ENCODE data around the gene FADS1. TPM values are rescaled to one million over a fixed set of nuclear protein-coding genes. Genes with fewer than 3 reads are reported as not detected.
A peak's percentile ranks its signal among the peaks of the same experiment; 100 is the strongest.

FADS1 gene
- polyA plus RNA-seq, 1 donor (not counting 4 experiments of a cell fraction or from before 2014, with no cell fraction given) = 34.0 TPM

DNA sequence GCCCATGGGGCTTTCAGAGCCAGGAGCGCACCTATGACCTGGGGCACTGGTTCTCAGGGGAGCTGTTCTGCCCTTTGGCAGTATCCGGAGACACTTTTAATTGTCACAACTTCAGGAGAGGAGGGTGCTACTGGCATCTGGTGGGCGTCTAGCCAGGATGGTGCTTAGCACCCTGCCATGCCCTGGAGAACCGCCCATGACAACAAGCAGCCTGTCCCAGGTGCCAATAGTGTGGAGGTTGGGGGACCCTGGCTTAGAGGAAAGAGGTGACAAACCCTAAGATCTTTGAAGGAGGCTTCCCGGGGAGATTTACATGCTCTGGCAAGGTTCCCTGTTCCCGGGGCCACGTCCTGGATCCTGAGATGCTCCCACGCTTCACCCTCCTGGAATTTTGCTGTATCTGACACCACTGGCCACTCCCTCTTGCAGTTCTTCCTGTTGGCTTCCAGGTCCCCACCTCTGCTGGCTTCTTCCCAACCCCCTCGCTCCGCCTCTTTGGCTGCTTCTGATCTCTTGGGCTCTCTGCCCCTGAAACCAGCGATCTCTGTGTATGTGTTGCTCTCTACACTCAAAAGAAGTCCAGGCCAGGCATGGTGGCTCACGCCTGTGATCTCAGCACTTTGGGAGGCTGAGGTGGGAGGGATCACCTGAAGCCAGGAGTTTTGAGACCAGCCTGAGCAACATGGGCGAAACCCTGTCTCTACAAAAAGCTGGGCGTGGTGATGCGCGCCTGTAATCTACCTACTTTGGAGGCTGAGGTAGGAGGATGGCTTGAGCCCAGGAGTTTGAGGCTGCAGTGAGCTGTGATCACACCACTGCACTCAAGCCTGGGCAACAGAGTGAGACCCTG is 43.5 kb upstream of the FADS1 start:
- Histone ChIP-seq H3K9ac (ENCODE audit: control insufficient read depth, extremely low read depth, insufficient read depth, low read length) (no peak overlapping the region), H3K9me1 (ENCODE audit: control insufficient read depth, extremely low read depth, insufficient read depth, low read length) (no peaks in the 10 kb centered on the region), H3K27me3 (ENCODE audit: control insufficient read depth, extremely low read depth, insufficient read depth, low read length) (no peaks in the 10 kb centered on the region), H3K9me3 (ENCODE audit: control insufficient read depth, low read depth, low read length) (no peaks in the 10 kb centered on the region), H4K20me1 (ENCODE audit: control insufficient read depth, extremely low read depth, insufficient read depth, low read length) (peaks cover 3% of the 10 kb centered on the region), H3K4me2 (ENCODE audit: control insufficient read depth, extremely low read depth, insufficient read depth, low read depth, low read length) (no peak overlapping the region), H3K4me3 (ENCODE audit: control insufficient read depth in 2 of 3, extremely low read depth in 1 of 3, insufficient read depth in 2 of 3, low read depth in 1 of 3, low read length in 3 of 3) (no peak overlapping the region), H3K4me1 (ENCODE audit: control insufficient read depth, extremely low read depth, insufficient read depth, low read length) (peaks cover 6% of the 10 kb centered on the region), H3K36me3 (ENCODE audit: control insufficient read depth in 2 of 2, extremely low read depth in 1 of 2, insufficient read depth in 2 of 2, low read length in 2 of 2) (peaks cover 20 to 33% of the 10 kb centered on the region in 2 experiments), H3K27ac (ENCODE audit: control insufficient read depth, insufficient read depth, low read length) (no peak overlapping the region), H2AFZ (ENCODE audit: control insufficient read depth, low read length) (no peak overlapping the region), H3K79me2 (ENCODE audit: control insufficient read depth, insufficient read depth, low read length) (no peaks in the 10 kb centered on the region)
- DNase-seq (ENCODE audit: low read depth, low spot score) = peak; percentile 11
- dilution Hi-C loops (cut with MboI; ENCODE audit: extremely low pct_ligation_motif_present, low sequenced_read_pairs) = no loop called here
- TF ChIP-seq, protein P1, sequence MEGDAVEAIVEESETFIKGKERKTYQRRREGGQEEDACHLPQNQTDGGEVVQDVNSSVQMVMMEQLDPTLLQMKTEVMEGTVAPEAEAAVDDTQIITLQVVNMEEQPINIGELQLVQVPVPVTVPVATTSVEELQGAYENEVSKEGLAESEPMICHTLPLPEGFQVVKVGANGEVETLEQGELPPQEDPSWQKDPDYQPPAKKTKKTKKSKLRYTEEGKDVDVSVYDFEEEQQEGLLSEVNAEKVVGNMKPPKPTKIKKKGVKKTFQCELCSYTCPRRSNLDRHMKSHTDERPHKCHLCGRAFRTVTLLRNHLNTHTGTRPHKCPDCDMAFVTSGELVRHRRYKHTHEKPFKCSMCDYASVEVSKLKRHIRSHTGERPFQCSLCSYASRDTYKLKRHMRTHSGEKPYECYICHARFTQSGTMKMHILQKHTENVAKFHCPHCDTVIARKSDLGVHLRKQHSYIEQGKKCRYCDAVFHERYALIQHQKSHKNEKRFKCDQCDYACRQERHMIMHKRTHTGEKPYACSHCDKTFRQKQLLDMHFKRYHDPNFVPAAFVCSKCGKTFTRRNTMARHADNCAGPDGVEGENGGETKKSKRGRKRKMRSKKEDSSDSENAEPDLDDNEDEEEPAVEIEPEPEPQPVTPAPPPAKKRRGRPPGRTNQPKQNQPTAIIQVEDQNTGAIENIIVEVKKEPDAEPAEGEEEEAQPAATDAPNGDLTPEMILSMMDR (optimal IDR thresholded peaks at IDR 0.05 in 1 of 3, IDR thresholded peaks at IDR 0.05 in 1 of 3, conservative IDR thresholded peaks at IDR 0.05 in 1 of 3; ENCODE audit: extremely low read depth in 1 of 3, insufficient read depth in 2 of 3, low read length in 3 of 3) = no peak
- TF ChIP-seq EZH2 (IDR thresholded peaks at IDR 0.05; ENCODE audit: low read length) = no peak
- no peak for FAIRE-seq

DNA sequence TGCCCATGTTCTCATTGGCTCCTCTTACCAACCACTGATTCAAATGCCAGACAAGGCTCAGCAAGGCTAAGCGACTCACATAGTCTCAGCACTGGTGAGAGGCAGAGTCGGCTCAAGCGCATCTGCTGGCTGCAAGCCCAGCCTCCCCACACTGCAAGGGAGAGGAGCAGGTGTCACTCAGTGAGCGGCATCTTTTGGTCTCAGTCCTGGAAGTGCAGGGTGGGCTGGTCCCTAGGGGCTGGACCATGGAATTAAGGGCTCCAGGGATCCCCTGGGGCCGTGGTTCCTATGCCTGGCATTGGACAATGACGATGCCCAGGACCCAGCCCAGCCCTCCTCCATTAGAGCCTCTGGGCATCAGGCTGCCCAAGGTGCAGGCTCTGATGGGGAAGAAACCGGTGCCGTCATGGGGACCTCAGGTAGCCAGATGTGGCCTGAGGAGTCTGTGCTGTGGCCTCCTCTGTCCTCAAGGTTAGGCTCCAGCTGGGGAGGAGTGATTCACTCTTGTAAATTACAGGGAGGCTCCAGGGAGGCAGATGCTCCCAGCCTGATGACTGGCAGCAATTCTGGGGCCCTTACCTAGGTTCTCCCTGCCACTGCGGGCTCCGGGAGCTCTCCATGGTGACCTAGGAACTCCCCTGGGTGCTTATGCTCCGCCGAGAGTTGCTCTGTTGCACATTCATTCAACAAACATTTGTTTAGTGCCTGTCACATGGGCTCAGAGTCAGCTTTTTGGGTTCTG is 39.3 kb upstream of the FADS1 start:
- no peak for DNase-seq (ENCODE audit: low read depth, low spot score)
- no peaks in the 10 kb centered on the region for H3K9me1 ChIP-seq (ENCODE audit: control insufficient read depth, extremely low read depth, insufficient read depth, low read length)
- H3K9ac ChIP-seq (ENCODE audit: control insufficient read depth, extremely low read depth, insufficient read depth, low read length) = no peak overlapping the region
- dilution Hi-C loops (cut with MboI; ENCODE audit: extremely low pct_ligation_motif_present, low sequenced_read_pairs) = no loop called here
- H3K4me1 ChIP-seq (ENCODE audit: control insufficient read depth, extremely low read depth, insufficient read depth, low read length) = peaks cover 6% of the 10 kb centered on the region
- peaks cover 26 to 38% of the 10 kb centered on the region in 2 experiments for H3K36me3 ChIP-seq (ENCODE audit: control insufficient read depth in 2 of 2, extremely low read depth in 1 of 2, insufficient read depth in 2 of 2, low read length in 2 of 2)
- TF ChIP-seq, protein P1 (optimal IDR thresholded peaks at IDR 0.05 in 1 of 3, IDR thresholded peaks at IDR 0.05 in 1 of 3, conservative IDR thresholded peaks at IDR 0.05 in 1 of 3; ENCODE audit: extremely low read depth in 1 of 3, insufficient read depth in 2 of 3, low read length in 3 of 3) = no peak
- no peak for TF ChIP-seq EZH2 (IDR thresholded peaks at IDR 0.05; ENCODE audit: low read length)
- H3K4me2 ChIP-seq (ENCODE audit: control insufficient read depth, extremely low read depth, insufficient read depth, low read depth, low read length) = no peak overlapping the region
- peaks cover 3% of the 10 kb centered on the region for H4K20me1 ChIP-seq (ENCODE audit: control insufficient read depth, extremely low read depth, insufficient read depth, low read length)
- no peaks in the 10 kb centered on the region for H3K27me3 ChIP-seq (ENCODE audit: control insufficient read depth, extremely low read depth, insufficient read depth, low read length)
- H3K9me3 ChIP-seq (ENCODE audit: control insufficient read depth, low read depth, low read length) = no peaks in the 10 kb centered on the region
- no peak for FAIRE-seq
- no peak overlapping the region for H2AFZ ChIP-seq (ENCODE audit: control insufficient read depth, low read length)
- H3K4me3 ChIP-seq (ENCODE audit: control insufficient read depth in 2 of 3, extremely low read depth in 1 of 3, insufficient read depth in 2 of 3, low read depth in 1 of 3, low read length in 3 of 3) = no peak overlapping the region
- no peaks in the 10 kb centered on the region for H3K79me2 ChIP-seq (ENCODE audit: control insufficient read depth, insufficient read depth, low read length)
- no peak overlapping the region for H3K27ac ChIP-seq (ENCODE audit: control insufficient read depth, insufficient read depth, low read length)

Measured in keratinocyte (primary cell).